Raji (cell line): Measurements from ENCODE around the gene GNAI2.

Experiments
- POLR2A ChIP-seq: IDR thresholded peaks from 2 replicates; pipeline ENCODE4 v1.6.1; 2011; ENCODE audit warnings: low read depth, low read length, control low read depth; ENCODE audit not compliant: insufficient read depth

Gene GNAI2

GRCh38 chr3:50302095-50303012 is 66.3 kb downstream of the GNAI2 start:
- no peak for TF ChIP-seq POLR2A

GRCh38 chr3:50303013-50303815 is 67.2 kb downstream of the GNAI2 start, which contains the start of gene HYAL1:
HYAL1 (minus strand) TSS chr3:50303574; CDS start chr3:50302956, 618 bp downstream.
- TF ChIP-seq POLR2A: no peak

GRCh38 chr3:50304601-50305000 is 68.6 kb downstream of the GNAI2 start:
- TF ChIP-seq POLR2A: no peak
